ENCODE results near the gene PIEZO1. TPM values are rescaled to one million over a fixed set of nuclear protein-coding genes. Genes with fewer than 3 reads are reported as not detected.

Gene PIEZO1
- total and polyA plus RNA-seq, 10 of the 15 experiments (the other 5 are each of a cell fraction or from before 2014, with no cell fraction given), result 1.3 to 169 (median 33.4) TPM

GRCh38 chr16:88782454-88783390 is 2.3 kb downstream of the PIEZO1 start (continued):
- TF ChIP-seq ZNF274 (IDR thresholded peaks at IDR 0.05; ENCODE audit: insufficient read depth, insufficient read length) (no peak), RUNX3 (IDR thresholded peaks at IDR 0.05; ENCODE audit: low read length) (peak; percentile 63), TARDBP (IDR thresholded peaks at IDR 0.05; ENCODE audit: borderline replicate concordance) (no peak), RAD51 (IDR thresholded peaks at IDR 0.05) (no peak)

- no peaks in the 10 kb centered on the region for H3K27me3 ChIP-seq (replicated peaks in 1 of 2; ENCODE audit: control insufficient read depth in 2 of 2, insufficient read depth in 2 of 2, low read length in 1 of 2)
- CTCF ChIA-PET, result interaction anchor here (0.8 to 4.6 kb wide), 15 partner anchors 8 to 386 kb away, joined by 3 to 51 read pairs (median 4); partner anchors contain the start of gene MVD
- in situ Hi-C loops (cut with MboI) (loop anchor here (10.0 kb wide), 1 partner anchor 327 kb away; the partner anchor contains the start of gene ZFPM1), intact Hi-C loops (cut with micrococcal nuclease; ENCODE audit: unreplicated experiment) (loop anchor here (2.0 kb wide), 1 partner anchor 21 kb away; the partner anchor contains the start of gene CDT1)
- H3K79me2 ChIP-seq (ENCODE audit: control insufficient read depth, insufficient read depth, low read length), result peaks cover 83% of the 10 kb centered on the region
- H2AFZ ChIP-seq (ENCODE audit: control insufficient read depth, low read depth, low read length), result peak overlapping the region; percentile 34
- H3K4me3 ChIP-seq, result peak overlapping the region; percentile 80
- RAD21 ChIA-PET (ENCODE audit: unreplicated experiment), result interaction anchor here (0.8 to 6.7 kb wide), 5 partner anchors 15 to 44 kb away, joined by 3 to 50 read pairs (median 10); partner anchors contain the start of gene APRT
- WGBS (ENCODE audit: insufficient coverage, insufficient replicate concordance, low lambda C conversion rate, missing lambda C conversion rate), result under 1% methylated on average over 28 of the region's 28 CpGs
- H3K9ac ChIP-seq (ENCODE audit: control insufficient read depth, insufficient read depth, low read length), result peak overlapping the region; percentile 90
- no peak for DNase-seq (ENCODE audit: low read depth, low spot score)
- peak; percentile 52 for ATAC-seq
- FAIRE-seq, result peak; percentile 98
- peak overlapping the region; percentile 75 for H3K27ac ChIP-seq (ENCODE audit: control insufficient read depth, insufficient read depth)
- H3K4me1 ChIP-seq (ENCODE audit: control insufficient read depth, insufficient read depth, low read length), result peaks cover 28% of the 10 kb centered on the region
- no peaks in the 10 kb centered on the region; the same call in 1 of the 2 replicates for H4K20me1 ChIP-seq (ENCODE audit: control insufficient read depth, insufficient read depth)
- H3K4me2 ChIP-seq (ENCODE audit: control insufficient read depth, insufficient read depth), result peak overlapping the region; percentile 99
- H3K36me3 ChIP-seq (ENCODE audit: control insufficient read depth in 2 of 2, insufficient read depth in 2 of 2, low read length in 1 of 2), result peaks cover 0 to 3% of the 10 kb centered on the region in 2 experiments; a peak in 2 of 4 replicates
- POLR2A ChIA-PET, result interaction anchor here (1.0 to 4.0 kb wide), 9 partner anchors 12 to 100 kb away, joined by 3 to 30 read pairs (median 6); partner anchors contain the start of genes APRT, GALNS and TRAPPC2L
- BruUV-seq (replicated peaks), result no TSS peak
- SMC1A ChIA-PET (ENCODE audit: uncharacterized antibody, unreplicated experiment), result interaction anchor here (0.7 to 2.1 kb wide), 14 partner anchors 8 to 77 kb away, joined by 3 to 10 read pairs (median 4); partner anchors contain the start of gene APRT
- H3K9me3 ChIP-seq (replicated peaks; ENCODE audit: control insufficient read depth, insufficient read depth, low read length), result no peaks in the 10 kb centered on the region
- TF ChIP-seq PRDM15 (CRISPR knock-in tag; IDR thresholded peaks at IDR 0.05) (no peak), SIN3A (IDR thresholded peaks at IDR 0.05; ENCODE audit: low read depth, low read length) (peak; percentile 45; the same call in 1 of the 2 replicates), ZNF622 (IDR thresholded peaks at IDR 0.05) (no peak), ZNF592 (IDR thresholded peaks at IDR 0.05) (no peak), ZNF384 (IDR thresholded peaks at IDR 0.05; ENCODE audit: borderline replicate concordance, low read depth, low read length) (no peak), DPF2 (IDR thresholded peaks at IDR 0.05) (peak; percentile 50)
These were observed 3.6 kb downstream of the PIEZO1 start for GRCh38 chr16:88781140-88782077.

Data from GM12878 (cell line).